ENCODE data around the gene EMSY. TPM values are rescaled to one million over a fixed set of nuclear protein-coding genes. Genes with fewer than 3 reads are reported as not detected.

Gene EMSY
- total RNA-seq, 1 donor from 2014 or later = 20.2 TPM

DNA sequence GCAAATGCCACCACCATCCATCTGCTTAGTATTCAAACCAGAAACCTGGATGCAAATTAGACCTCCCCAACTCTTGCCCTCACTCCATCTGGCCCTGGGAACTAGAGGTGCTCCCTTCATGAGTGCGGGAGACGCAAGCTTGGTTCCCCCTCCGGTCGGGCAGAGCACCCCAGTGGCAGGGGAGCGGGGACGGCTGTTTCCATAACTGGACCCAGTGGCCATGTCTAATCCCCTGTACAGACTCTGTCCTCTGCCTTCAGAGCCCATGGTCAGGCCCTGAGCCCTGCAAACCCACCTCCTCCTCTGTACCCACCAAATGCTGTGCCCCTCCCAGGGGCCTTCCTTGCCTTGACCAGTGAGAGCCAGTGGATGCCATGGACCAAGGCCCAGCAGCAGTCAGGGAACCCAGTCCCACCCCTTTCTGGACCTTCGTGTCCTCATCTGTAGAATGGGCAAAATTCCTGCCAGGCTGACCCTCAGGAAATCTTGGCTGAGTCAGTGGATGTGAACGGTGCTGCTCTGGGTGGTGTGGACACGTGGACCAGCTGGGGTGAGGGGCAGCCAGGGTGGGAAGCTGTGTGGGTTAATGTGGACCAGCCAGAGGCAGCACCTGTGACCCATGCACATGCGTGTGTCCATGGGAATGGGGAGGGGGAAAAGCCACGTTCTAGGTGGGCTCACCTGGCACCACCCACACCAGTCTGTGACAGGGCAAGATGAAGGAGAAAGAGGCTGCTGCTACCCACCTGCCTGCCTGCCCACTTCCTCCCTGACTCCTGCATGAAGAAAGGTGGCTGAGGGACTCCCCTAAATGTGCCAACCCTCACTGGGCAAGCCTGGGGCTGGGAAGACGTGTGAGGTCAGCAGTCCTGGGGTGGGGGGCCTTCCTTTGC is 153.0 kb downstream of the EMSY start:
- Mint-ChIP-seq H3K36me3 (ENCODE audit: low read depth, unreplicated experiment) (no peaks in the 10 kb centered on the region), H3K4me3 (ENCODE audit: unreplicated experiment) (no peak overlapping the region), H3K9me3 (ENCODE audit: unreplicated experiment) (no peaks in the 10 kb centered on the region), H3K27ac (ENCODE audit: unreplicated experiment) (no peak overlapping the region), H3K27me3 (ENCODE audit: unreplicated experiment) (peaks cover 6% of the 10 kb centered on the region), H3K4me1 (ENCODE audit: unreplicated experiment) (peaks cover 4% of the 10 kb centered on the region)
- DNase-seq (ENCODE audit: low spot score) = no peak
- TF ChIP-seq CTCF (IDR thresholded peaks at IDR 0.05; ENCODE audit: unreplicated experiment) = no peak

- no peak overlapping the region for H3K4me3 Mint-ChIP-seq (ENCODE audit: unreplicated experiment)
- H3K9me3 Mint-ChIP-seq (ENCODE audit: unreplicated experiment) = no peaks in the 10 kb centered on the region
- H3K27me3 Mint-ChIP-seq (ENCODE audit: unreplicated experiment) = peaks cover 5% of the 10 kb centered on the region
- peaks cover 4% of the 10 kb centered on the region for H3K4me1 Mint-ChIP-seq (ENCODE audit: unreplicated experiment)
- H3K27ac Mint-ChIP-seq (ENCODE audit: unreplicated experiment) = no peak overlapping the region
- peak; percentile 25 for TF ChIP-seq CTCF (IDR thresholded peaks at IDR 0.05; ENCODE audit: unreplicated experiment)
- H3K36me3 Mint-ChIP-seq (ENCODE audit: low read depth, unreplicated experiment) = no peaks in the 10 kb centered on the region
- DNase-seq (ENCODE audit: low spot score) = peak; percentile 50
These were observed 153.6 kb downstream of the EMSY start for GRCh38 chr11:76598426-76598839.

GRCh38 chr11:76599041-76600013 is 154.5 kb downstream of the EMSY start:
- Mint-ChIP-seq H3K9me3 (ENCODE audit: unreplicated experiment) (no peaks in the 10 kb centered on the region), H3K27me3 (ENCODE audit: unreplicated experiment) (peaks cover 5% of the 10 kb centered on the region), H3K4me1 (ENCODE audit: unreplicated experiment) (peaks cover 5% of the 10 kb centered on the region), H3K27ac (ENCODE audit: unreplicated experiment) (no peak overlapping the region), H3K4me3 (ENCODE audit: unreplicated experiment) (no peak overlapping the region), H3K36me3 (ENCODE audit: low read depth, unreplicated experiment) (peaks cover under 1% of the 10 kb centered on the region)
- no peak for DNase-seq (ENCODE audit: low spot score)
- TF ChIP-seq CTCF (IDR thresholded peaks at IDR 0.05; ENCODE audit: unreplicated experiment) = no peak

GRCh38 chr11:76600124-76600655 is 155.4 kb downstream of the EMSY start:
- peaks cover 5% of the 10 kb centered on the region for H3K27me3 Mint-ChIP-seq (ENCODE audit: unreplicated experiment)

More at GRCh38 chr11:76600124-76600655, 155.4 kb downstream of the EMSY start:
- Mint-ChIP-seq H3K36me3 (ENCODE audit: low read depth, unreplicated experiment) (peaks cover 3% of the 10 kb centered on the region), H3K4me3 (ENCODE audit: unreplicated experiment) (no peak overlapping the region), H3K27ac (ENCODE audit: unreplicated experiment) (no peak overlapping the region), H3K4me1 (ENCODE audit: unreplicated experiment) (peaks cover 7% of the 10 kb centered on the region), H3K9me3 (ENCODE audit: unreplicated experiment) (no peaks in the 10 kb centered on the region)
- TF ChIP-seq CTCF (IDR thresholded peaks at IDR 0.05; ENCODE audit: unreplicated experiment) = no peak
- no peak for DNase-seq (ENCODE audit: low spot score)
